ENCODE data around the gene CCDC116.
"Not testable (repeated sequence)": the region's sequence is repeated elsewhere in the genome, so short reads cannot be mapped to it uniquely, and the experiment has no call there.

Gene CCDC116

DNA sequence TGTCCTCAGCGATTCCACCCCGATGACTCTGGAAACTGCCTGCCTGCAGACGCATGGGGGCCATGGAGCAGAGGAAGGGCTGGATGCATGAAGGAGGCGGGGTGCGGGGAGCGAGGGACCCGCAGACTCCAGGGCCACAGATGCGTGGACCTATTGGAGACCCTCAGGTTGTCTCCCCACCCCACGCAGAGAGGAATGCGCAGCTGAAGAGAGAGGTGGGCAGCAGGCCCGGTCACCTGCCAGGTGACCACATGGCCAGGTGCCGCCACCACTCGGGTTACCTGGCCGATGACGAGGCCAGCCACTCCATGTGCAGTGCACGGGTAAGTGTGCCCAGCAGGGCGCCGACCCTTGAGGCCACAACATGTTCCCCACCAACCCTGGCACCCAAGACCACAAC lies 371 bp downstream of the CCDC116 start:
- no peak for DNase-seq (ENCODE audit: low spot score in 2 of 2)
- no peak overlapping the region for H3K4me3 ChIP-seq
- in situ Hi-C loops (cut with MboI; ENCODE audit: low sequenced_read_pairs): no loop called here
- no peaks in the 10 kb centered on the region for H3K27me3 ChIP-seq (ENCODE audit: low read depth)
- peaks cover 14% of the 10 kb centered on the region for H3K4me1 ChIP-seq
- H3K36me3 ChIP-seq (replicated peaks): peaks cover 16% of the 10 kb centered on the region
- H3K9me3 ChIP-seq: no peaks in the 10 kb centered on the region

DNA sequence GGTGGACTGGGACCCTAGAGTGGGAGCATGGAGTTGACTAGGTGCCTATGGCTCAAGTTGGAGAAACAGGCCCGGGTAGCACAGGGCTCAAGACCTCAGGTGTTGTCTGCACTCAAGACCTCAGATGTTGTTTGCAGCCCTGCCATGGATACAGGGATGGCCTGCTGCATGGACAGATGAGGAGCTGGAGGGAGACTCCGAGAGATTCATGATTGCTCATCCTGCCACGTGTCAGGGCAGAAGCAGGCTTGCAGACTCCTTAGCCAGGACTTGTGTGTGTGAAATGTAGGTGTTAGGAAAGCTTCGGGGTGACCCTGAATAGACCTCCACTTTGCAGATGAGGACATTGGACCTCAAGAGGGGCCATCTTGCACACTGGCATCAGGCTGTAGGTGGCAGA lies 921 bp downstream of the CCDC116 start:
- no peaks in the 10 kb centered on the region for H3K27me3 ChIP-seq (ENCODE audit: low read depth)
- peaks cover 8% of the 10 kb centered on the region for H3K4me1 ChIP-seq
- in situ Hi-C loops (cut with MboI; ENCODE audit: low sequenced_read_pairs): no loop called here
- no peak for DNase-seq (ENCODE audit: low spot score in 2 of 2)
- peaks cover 10% of the 10 kb centered on the region for H3K36me3 ChIP-seq (replicated peaks)
- no peak overlapping the region for H3K4me3 ChIP-seq
- H3K9me3 ChIP-seq: no peaks in the 10 kb centered on the region

DNA sequence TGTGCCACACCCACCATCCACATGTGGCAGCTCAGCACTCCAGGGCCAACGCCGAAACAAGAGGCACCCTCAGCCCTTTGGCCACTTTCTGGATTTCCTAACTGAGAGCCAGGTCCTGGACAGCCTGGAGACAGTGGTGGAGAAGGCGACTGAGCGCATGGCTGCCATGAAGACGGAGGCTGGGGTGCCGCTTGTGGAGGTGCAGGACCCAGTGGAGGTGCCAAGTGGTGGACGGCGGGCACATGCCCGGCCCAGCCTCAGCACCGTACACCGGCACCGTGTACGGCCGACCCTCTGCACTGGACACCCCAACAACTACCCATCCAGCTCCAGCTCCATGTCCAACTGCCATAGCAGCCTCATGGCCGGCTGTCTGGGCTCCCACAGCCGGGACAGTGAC lies 1.5 kb downstream of the CCDC116 start:
- H3K4me1 ChIP-seq: peaks cover 3% of the 10 kb centered on the region
- H3K9me3 ChIP-seq: no peaks in the 10 kb centered on the region
- H3K27me3 ChIP-seq (ENCODE audit: low read depth): no peaks in the 10 kb centered on the region
- peaks cover 7% of the 10 kb centered on the region; the same call in 1 of the 2 replicates for H3K36me3 ChIP-seq (replicated peaks)
- in situ Hi-C loops (cut with MboI; ENCODE audit: low sequenced_read_pairs): no loop called here
- no peak overlapping the region for H3K4me3 ChIP-seq
- DNase-seq (ENCODE audit: low spot score in 2 of 2): no peak

DNA sequence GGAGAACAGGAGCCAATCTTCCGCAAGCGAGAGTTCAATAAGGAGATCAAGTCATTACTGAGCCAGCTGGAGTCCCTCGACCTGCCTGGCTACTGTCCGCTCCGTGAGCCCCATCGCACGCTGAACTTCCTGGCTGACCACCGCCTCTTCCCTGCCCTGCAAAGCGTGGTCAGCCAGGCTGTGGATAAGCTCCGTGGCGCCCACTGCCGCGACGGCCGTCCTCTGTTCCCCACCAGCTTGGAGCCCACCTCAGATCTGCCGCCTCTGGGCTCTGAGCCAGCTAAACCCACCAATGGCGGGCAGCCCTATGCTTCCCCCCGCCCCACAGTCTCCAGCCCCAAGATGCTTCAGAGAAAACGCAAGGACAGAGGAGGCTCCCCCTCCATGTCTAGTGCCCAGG lies 2.3 kb downstream of the CCDC116 start:
- H3K4me1 ChIP-seq: peaks cover 3% of the 10 kb centered on the region; the same call in 1 of the 2 replicates

DNA sequence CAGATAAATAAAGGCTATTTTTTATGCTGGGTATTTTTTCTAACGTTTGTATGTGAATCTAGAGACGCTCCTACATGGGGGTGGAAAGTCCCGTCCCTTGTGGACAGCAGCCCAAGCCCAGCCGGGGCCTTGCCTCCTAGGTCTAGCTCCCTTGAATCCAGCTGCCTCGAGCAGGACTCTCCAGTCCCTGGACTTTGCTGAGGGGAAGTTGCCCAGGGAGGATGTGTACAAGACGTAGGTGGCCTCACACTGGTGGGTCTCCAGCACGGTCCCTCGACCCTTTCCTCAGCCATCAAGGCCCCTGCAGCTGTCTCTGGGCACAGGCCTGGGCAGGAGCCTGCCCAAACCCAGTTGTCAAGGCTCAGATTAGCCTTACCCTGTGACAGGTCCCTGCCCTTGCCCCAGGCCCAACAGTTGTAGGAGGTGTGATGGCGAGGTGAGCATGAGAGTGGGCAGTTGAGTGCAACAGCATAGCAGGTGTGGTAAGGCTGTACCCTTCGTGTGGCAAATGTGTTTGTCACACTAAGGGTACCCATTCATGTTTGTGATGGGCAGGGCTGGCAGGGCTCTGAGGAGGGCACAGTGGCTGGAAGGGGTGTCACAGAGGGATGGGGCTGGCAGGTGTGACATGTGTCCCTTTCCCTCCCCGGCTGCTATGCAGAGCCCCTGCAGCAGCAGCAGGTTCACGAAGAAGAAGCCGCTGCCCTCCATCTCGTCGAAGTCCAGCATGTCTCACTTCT lies 3.4 kb downstream of the CCDC116 start:
- DNase-seq (ENCODE audit: low spot score in 2 of 2): no peak
- in situ Hi-C loops (cut with MboI; ENCODE audit: low sequenced_read_pairs): no loop called here
- Histone ChIP-seq H3K4me1 (no peaks in the 10 kb centered on the region), H3K4me3 (no peak overlapping the region), H3K27me3 (ENCODE audit: low read depth) (no peaks in the 10 kb centered on the region), H3K36me3 (replicated peaks) (no peaks in the 10 kb centered on the region), H3K9me3 (no peaks in the 10 kb centered on the region)

More for the DNA sequence above, 2.3 kb downstream of the CCDC116 start:
- in situ Hi-C loops (cut with MboI; ENCODE audit: low sequenced_read_pairs): no loop called here
- H3K4me3 ChIP-seq: no peak overlapping the region
- no peaks in the 10 kb centered on the region for H3K9me3 ChIP-seq
- no peaks in the 10 kb centered on the region for H3K27me3 ChIP-seq (ENCODE audit: low read depth)
- no peak for DNase-seq (ENCODE audit: low spot score in 2 of 2)
- no peaks in the 10 kb centered on the region for H3K36me3 ChIP-seq (replicated peaks)

DNA sequence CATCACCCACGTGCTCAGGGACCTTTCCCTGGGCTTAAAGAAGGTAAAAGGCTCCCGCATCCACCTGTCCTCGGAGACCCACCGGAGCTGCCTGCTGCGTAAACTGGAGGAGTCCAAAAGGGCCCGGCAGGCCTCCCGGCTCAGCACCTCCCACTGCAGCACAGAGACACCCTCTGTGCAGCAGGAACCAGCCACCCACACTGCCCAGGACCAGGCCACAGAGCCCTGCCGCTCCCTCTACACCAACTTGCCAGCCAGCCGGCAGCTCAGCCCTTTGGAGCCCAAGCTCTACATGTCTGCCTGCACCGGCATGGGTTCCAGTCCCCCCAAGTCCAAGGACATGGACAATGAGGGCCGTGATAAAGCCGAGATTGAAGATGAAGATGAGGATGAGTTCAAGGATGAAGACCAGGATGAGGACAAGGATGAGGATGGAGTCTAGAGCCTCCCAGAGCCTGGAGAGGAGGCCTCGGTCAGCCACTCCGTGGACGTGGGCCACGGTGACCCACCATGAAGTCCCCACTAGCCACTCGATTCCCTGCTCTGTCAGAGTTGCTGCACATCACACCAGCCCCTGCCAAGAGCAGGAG lies 4.2 kb downstream of the CCDC116 start:
- DNase-seq (ENCODE audit: low spot score in 2 of 2): no peak
- Histone ChIP-seq H3K4me1 (peaks cover 7% of the 10 kb centered on the region), H3K36me3 (replicated peaks) (no peaks in the 10 kb centered on the region), H3K9me3 (no peaks in the 10 kb centered on the region), H3K27me3 (ENCODE audit: low read depth) (no peaks in the 10 kb centered on the region), H3K4me3 (no peak overlapping the region)
- in situ Hi-C loops (cut with MboI; ENCODE audit: low sequenced_read_pairs): no loop called here

DNA sequence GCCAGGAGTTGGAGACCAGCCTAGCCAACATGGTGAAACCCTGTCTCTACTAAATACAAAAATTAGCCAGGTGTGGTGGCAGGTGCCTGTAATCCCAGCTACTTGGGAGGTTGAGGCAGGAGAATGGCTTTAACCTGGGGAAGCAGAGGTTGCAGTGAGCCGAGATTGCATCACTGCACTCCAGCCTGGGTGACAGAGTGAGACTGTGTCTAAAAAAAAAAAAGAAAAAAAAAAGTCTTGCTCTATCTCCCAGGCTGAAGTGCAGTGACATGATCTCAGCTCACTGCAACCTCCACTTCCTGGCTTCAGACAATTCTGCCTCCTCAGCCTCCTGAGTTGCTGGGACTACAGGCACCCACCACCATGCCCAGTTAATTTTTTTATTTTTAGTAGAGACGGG lies 4.9 kb downstream of the CCDC116 start:
- in situ Hi-C loops (cut with MboI; ENCODE audit: low sequenced_read_pairs); H3K4me1 ChIP-seq; H3K9me3 ChIP-seq; H3K4me3 ChIP-seq; DNase-seq (ENCODE audit: low spot score in 2 of 2); H3K27me3 ChIP-seq (ENCODE audit: low read depth); H3K36me3 ChIP-seq (replicated peaks): not testable (repeated sequence)

DNA sequence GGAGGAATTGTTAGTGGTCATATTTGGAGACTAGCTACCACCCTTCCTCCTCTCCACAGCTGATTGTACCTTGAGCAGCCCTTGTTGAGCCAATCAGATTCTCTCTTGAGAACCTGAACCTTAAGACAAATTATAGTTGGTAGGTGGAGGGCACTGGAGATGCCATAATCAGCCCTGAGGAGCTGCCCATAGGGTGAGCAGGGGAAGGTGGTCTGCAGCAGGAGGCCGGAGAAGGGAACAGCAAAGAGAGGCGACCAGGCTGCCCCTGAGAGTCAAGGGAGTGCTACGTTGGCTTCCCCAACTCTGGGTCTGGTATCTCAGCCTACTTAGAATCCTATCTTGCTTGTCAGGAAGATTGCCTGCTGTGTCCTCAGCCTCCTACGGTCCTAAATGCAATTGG lies 6.8 kb downstream of the CCDC116 start:
- Histone ChIP-seq H3K27me3 (ENCODE audit: low read depth) (no peaks in the 10 kb centered on the region), H3K4me3 (no peak overlapping the region), H3K9me3 (no peaks in the 10 kb centered on the region), H3K36me3 (replicated peaks) (peaks cover 13% of the 10 kb centered on the region), H3K4me1 (peaks cover 9% of the 10 kb centered on the region)
- in situ Hi-C loops (cut with MboI; ENCODE audit: low sequenced_read_pairs): no loop called here
- DNase-seq (ENCODE audit: low spot score in 2 of 2): no peak

DNA sequence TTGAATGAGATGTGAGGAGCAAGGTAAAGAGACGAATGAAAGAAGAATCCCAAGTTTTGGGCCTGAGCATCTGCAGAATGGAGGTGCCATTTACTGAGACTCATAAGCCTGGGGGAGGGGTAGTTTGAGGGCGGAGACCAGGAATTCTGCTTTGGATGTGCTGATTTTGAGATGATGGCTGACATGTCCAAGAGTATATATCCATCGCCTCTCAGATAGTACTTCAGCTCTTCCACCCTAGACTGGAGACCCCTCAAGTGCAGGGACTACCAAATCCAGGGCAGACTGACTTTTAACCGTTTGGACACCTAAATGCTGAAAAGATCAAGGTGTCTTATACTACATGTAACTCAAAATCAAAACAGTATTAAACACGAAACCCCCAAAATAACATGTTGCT lies 8.2 kb downstream of the CCDC116 start:
- peaks cover 9% of the 10 kb centered on the region for H3K4me1 ChIP-seq
- DNase-seq (ENCODE audit: low spot score in 2 of 2): no peak
- H3K4me3 ChIP-seq: no peak overlapping the region
- H3K36me3 ChIP-seq (replicated peaks): peaks cover 21% of the 10 kb centered on the region
- H3K27me3 ChIP-seq (ENCODE audit: low read depth): no peaks in the 10 kb centered on the region
- H3K9me3 ChIP-seq: no peaks in the 10 kb centered on the region
- in situ Hi-C loops (cut with MboI; ENCODE audit: low sequenced_read_pairs): no loop called here

DNA sequence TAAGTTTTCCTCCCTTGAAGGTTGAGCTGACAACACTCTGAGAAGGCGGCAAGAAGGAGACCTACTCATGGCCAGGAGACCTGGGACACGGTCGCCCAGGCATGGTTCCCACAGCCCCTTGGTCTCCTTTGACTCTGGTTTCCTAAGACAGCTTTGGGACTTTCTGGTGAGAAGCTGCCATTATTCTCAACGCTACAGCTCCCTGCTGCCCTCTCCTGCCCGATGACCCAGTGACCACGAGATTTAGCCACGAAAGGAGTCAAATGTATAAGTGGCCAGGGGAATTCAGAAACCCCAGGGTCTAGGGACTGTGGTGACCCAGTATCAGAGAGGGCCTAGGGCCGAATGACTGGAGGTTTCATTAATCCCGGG lies 8.8 kb downstream of the CCDC116 start:
- Histone ChIP-seq H3K9me3 (no peaks in the 10 kb centered on the region), H3K4me1 (peaks cover 10% of the 10 kb centered on the region), H3K27me3 (ENCODE audit: low read depth) (no peaks in the 10 kb centered on the region), H3K36me3 (replicated peaks) (peaks cover 25% of the 10 kb centered on the region), H3K4me3 (peak overlapping the region; percentile 75)
- in situ Hi-C loops (cut with MboI; ENCODE audit: low sequenced_read_pairs): no loop called here
- DNase-seq (ENCODE audit: low spot score in 2 of 2): peak; percentile 28 to 60

DNA sequence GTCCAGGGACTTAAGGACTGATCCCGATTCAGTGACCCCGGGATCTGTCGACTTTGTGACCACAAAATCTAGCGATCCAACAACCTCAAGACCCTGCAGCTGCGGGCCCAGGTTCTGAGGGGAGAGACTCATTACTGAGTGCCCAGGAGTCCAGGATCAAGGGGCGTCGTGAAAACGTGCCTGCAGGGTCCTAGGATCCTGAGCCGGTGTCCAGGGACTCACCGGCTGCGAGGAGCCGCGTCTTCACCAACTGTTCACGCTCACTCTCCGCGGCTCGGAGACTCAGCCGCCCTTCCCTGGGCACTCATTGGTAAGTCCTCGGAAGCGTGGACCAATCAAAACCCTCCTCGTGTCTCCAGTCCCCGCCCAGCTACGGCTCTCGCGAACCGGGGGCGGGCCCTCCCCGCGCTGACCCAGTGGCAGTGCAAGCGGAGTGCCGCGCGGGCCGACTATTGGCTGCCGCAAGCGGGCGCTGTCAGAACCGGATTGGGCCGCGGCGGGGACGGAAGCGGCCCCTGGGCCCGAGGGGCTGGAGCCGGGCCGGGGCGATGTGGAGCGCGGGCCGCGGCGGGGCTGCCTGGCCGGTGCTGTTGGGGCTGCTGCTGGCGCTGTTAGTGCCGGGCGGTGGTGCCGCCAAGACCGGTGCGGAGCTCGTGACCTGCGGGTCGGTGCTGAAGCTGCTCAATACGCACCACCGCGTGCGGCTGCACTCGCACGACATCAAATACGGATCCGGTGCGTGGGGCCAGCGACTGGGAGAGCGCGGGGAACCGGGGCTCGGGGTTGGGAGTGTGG lies 9.4 kb downstream of the CCDC116 start, which contains the start of gene SDF2L1:
Gene SDF2L1, plus strand, starts transcription at position 514 of the 795 bp plus-strand sequence. Its CDS starts 35 bp downstream, at position 549.
- in situ Hi-C loops (cut with MboI; ENCODE audit: low sequenced_read_pairs): no loop called here
- Histone ChIP-seq H3K4me3 (peak within 1 kb of the TSS; percentile 75), H3K36me3 (replicated peaks) (peaks cover 31% of the 10 kb centered on the region), H3K4me1 (peaks cover 11% of the 10 kb centered on the region), H3K9me3 (no peaks in the 10 kb centered on the region), H3K27me3 (ENCODE audit: low read depth) (no peaks in the 10 kb centered on the region)
- DNase-seq (ENCODE audit: low spot score in 2 of 2): peak; percentile 99

DNA sequence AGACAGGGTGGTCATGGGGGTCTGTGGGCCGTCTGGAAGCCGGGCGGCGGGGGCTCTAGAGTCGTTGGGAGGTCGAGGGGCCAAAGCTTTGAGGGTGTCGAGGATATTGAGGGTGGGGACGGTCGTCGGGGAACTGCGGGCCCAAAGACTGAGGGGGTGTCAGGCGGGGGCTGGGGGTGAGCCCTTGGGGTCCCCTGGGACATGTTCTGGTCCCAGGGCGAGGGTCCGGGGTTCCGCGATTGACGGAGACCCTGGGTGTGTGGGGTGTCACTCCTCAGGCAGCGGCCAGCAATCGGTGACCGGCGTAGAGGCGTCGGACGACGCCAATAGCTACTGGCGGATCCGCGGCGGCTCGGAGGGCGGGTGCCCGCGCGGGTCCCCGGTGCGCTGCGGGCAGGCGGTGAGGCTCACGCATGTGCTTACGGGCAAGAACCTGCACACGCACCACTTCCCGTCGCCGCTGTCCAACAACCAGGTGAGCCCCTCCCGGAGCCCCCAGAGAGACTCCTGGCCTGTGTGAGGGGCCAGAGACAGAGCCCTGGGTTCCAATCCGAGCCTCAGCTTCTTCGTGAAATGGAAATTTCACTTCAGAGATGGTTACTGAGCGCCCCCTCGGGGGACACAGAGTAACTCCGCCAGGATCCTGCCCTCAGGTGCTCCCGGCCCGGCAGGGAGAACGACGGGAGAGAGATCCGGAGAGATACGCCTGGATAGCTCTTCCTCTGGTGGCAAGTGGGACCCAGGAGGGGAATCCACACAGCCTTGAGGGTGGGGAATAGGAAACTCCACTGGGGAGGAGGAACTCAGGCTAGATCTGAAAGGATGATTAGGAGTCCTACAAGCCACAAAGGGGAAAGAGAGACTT lies 10.3 kb downstream of the CCDC116 start:
- no peaks in the 10 kb centered on the region for H3K27me3 ChIP-seq (ENCODE audit: low read depth)
- no peaks in the 10 kb centered on the region for H3K9me3 ChIP-seq
- H3K4me3 ChIP-seq: peak overlapping the region; percentile 75
- peak; percentile 77 to 85 for DNase-seq (ENCODE audit: low spot score in 2 of 2)
- H3K36me3 ChIP-seq (replicated peaks): peaks cover 34% of the 10 kb centered on the region
- peaks cover 11% of the 10 kb centered on the region for H3K4me1 ChIP-seq
- in situ Hi-C loops (cut with MboI; ENCODE audit: low sequenced_read_pairs): no loop called here

DNA sequence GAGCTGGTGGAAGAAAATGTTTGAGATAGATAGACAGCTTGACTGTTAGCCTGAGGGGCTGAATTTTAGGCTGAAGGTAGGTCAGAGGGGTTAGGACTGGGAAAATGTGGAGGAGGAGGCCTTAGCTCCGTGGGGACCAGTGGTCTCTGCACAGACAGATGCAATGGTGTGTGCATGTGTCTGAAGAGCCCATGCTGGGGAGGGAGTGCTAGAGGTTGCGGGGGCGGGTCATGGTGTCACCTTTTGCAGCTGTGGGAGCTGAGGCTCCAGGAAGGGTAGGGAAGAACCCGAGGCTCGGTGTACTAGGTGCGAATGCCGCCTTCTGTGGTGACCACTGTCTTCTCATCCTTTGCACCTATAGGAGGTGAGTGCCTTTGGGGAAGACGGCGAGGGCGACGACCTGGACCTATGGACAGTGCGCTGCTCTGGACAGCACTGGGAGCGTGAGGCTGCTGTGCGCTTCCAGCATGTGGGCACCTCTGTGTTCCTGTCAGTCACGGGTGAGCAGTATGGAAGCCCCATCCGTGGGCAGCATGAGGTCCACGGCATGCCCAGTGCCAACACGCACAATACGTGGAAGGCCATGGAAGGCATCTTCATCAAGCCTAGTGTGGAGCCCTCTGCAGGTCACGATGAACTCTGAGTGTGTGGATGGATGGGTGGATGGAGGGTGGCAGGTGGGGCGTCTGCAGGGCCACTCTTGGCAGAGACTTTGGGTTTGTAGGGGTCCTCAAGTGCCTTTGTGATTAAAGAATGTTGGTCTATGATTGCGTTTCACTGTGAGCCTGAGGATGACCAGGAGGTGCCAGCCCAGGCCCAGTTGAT lies 11.2 kb downstream of the CCDC116 start:
- peak overlapping the region; percentile 75 for H3K4me3 ChIP-seq

More for the DNA sequence above, 11.2 kb downstream of the CCDC116 start:
- DNase-seq (ENCODE audit: low spot score in 2 of 2): no peak
- no peaks in the 10 kb centered on the region for H3K9me3 ChIP-seq
- no peaks in the 10 kb centered on the region for H3K27me3 ChIP-seq (ENCODE audit: low read depth)
- in situ Hi-C loops (cut with MboI; ENCODE audit: low sequenced_read_pairs): no loop called here
- H3K36me3 ChIP-seq (replicated peaks): peaks cover 36% of the 10 kb centered on the region
- peaks cover 11% of the 10 kb centered on the region for H3K4me1 ChIP-seq
